ENCODE results near the gene GRK4. TPM values are rescaled to one million over a fixed set of nuclear protein-coding genes. Genes with fewer than 3 reads are reported as not detected.
"Not testable (repeated sequence)": the region's sequence is repeated elsewhere in the genome, so short reads cannot be mapped to it uniquely, and the experiment has no call there.

The GRK4 gene
- polyA plus RNA-seq, 5 donors = 13.8 to 23.1 (median 15.6) TPM

DNA sequence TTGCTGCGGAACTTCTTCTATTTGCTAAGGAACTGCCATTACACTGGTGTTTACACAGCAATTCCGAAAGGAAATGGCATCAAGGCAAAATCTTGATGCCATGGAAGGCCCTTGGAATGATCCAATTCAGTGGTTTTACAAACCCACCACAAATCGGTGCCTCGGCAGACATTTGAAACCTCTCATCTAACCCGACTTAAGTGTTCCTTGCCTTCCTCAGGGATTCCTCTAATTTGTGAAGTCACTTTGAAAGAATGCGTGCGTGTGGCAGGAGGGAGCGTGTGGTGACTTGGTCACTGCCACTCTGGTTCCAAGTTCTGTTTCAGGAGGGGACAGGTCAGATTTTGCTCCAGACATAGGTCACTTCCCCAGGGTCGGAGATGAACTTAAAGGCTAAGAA, 4.9 kb upstream of the GRK4 start:
- no peak for DNase-seq

DNA sequence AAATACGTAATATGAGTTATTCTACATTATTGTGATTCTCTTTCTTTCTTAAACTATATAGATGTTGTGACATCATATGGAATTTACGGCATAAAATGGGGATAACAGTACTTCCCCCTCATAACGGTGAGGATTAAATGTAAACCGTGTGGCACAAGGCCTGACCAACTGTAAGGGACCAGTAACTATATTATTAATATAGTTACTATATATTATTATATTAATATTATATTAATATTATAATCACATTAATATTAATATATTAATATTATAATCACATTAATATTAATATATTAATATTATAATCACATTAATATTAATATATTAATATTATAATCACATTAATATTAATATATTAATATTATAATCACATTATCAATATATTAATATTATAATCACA, 2.9 kb upstream of the GRK4 start:
- DNase-seq = not testable (repeated sequence)

DNA sequence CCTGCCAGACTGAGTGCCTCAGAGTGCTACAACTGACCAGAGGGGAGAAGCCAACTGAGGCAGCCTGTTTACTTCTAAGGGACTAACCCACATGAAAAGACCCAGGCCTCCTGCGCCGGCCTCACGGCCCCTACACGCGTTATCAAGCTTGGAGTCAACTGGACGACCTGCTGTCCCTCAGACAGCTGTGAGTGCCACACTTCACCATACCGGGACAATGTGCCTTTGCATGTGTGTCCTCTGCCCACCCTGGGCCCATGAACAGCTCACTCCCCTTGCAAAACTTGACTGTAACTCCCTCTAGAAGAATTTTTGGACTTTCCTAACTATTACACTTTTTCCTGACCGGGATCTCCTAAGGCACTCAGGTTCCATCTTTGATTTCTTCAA, 2.0 kb upstream of the GRK4 start:
- no peak for DNase-seq

DNA sequence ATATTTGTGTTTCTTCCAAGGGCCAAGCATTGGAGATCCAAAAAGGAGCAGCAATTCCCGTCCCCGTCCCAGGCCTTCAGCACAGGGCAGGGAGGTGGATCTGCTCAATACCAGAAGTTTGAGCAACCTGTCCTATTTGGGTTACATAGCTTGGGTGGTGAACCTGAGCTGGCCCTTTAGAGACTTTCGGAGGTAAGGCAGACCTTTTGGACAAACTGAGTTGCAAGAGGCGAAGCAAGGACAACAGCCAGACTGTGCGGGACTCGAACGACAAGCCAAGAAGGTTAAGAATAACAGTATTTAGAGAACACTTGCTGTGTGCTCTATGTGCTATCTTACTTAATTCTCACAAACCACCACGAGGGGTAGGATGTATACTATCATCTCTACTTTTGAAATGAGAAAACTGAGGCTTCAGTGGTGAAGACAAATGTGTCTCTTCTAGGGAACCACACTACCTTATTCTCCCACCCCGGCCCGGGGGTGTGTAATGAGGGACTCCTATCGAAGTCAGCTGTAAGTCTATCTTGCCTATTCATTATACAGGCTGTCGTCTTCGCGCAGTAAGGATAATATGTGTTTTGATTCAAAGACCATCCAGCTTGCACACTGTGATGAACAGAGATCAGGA, 1.4 kb upstream of the GRK4 start:
- DNase-seq = no peak

DNA sequence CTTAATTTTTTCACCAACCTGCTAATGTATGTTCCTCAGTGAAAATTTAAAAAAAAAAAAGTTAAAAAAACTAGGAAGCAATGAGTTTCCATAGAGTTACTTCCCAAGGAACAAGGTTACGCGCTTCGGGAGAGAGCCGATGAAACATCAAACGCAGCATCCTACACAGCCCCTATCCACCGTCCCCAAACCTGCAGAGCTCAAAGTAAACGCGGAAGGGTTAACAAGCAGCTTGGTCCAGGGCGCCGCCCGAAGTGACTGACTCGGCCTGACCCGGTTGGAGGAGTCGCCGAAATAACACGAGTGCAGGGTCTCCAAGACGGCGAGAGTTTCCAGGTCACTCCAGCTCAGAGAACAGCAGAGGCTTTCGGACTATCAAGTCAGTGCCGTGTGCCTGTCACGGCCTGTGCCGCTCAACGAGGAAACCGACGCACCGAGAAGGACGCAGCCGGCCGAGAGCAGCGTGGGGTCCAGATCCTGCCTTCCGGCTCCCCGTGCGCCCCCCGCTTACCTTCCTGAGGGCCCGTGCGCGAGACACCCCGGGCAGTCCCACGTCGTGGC, 677 bp upstream of the GRK4 start:
- DNase-seq = no peak

DNA sequence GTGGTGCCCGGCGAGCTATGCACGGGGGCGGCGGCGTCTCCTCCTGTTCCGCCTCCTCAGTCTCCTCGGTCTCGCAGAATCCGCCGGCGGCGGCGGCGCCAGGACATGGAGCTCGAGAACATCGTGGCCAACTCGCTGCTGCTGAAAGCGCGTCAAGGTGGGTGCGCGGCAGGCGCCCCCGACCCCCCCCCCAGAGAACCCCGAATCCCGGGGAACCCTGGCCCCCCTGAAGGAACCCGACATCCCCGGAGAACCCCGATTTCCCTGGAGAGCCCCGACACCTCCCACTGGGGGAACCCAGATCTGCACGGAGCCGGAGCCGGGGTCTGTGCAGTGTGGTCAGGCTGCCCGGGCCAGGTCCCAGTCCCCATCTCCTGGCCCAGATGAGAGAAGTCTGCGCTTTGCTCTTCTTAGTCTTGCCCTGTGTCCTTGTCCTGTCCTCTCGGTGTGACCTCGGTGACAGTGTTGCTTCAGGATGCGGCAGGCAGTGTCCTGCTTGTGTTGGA, 648 bp downstream of the GRK4 start:
- no peak for DNase-seq

DNA sequence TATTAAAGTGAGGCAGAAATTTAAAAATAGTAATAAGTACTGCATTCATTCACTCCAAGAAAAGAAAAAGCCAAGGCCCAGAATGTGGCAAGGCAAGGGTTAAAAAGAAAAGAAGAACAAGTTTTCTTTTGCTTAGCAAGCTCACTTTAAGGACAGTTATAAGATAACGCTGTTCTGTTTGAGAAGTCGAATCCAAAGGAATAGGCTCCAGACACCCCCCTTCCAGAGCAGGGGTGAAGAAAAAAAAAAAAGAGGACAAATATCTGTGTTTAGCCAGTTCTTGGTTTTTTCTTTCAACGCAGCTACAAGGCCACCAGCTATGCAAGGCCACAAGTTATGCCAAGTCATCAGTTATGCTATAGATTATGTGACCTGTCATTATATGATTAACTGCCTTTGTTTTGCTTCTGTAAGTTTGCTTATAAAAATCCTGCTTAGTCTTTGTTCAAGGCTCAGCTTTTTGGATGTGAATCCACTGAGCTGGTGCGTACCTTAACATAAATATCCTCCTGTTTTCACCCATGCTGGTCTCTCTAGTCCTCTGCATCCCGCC, 1.4 kb downstream of the GRK4 start:
- DNase-seq = no peak

DNA sequence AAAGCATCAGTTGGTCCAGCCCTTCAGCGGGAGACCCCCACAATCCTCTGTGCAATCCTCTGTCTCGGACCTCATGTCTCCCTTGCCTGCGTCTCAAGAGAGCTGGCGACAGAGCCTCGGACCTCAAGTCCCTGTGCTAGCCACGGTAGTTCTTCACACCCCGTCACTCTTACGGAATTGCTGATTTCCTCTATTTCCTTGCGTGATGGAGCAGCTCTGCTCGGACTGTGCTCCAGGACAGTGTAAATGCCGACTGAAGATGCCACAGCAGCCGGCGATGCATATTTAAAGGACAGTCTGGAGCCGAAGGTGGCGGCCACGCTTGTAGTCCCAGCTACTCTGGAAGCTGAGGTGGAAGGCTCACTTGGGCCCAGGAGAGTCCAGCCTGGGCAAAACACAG, 1.9 kb downstream of the GRK4 start:
- DNase-seq = no peak

DNA sequence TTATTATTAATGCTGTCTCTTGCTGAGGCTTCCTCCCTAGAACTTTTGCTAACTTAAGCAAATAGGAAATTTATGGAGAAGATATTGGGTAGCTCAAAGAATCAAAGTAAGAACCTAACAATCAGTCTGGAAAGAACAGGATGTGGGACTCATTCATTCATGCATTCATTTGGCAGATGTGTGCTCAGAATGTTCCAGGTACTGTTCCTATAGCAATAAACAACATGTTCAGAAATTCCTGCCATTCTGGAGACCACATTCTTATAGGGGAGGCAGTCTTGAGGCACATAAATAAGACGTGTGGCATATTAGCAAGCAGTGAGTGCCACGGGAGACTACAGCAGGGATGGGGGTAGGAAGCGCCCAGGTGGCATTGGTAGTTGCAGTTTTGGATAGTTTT, 5.0 kb downstream of the GRK4 start:
- DNase-seq = no peak

DNA sequence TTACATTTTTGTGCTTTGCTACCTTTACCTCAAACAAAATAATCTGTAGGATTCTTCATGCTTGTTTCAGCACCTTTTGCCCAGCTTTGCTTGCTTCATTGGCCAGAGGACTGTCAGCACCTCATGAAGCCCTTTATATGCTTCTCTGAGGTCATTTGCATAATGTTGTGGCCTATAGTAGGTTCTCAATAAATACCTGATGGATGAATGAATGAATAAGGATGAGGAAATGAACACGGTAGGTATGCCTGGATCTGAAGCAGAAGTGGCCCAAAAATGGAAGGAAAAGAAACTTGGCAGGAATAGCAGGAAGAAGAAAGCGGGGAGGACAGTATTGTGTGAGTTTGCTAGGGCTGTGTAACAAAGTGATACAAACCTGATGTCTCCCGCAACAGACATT, 7.9 kb downstream of the GRK4 start:
- no peak for DNase-seq

DNA sequence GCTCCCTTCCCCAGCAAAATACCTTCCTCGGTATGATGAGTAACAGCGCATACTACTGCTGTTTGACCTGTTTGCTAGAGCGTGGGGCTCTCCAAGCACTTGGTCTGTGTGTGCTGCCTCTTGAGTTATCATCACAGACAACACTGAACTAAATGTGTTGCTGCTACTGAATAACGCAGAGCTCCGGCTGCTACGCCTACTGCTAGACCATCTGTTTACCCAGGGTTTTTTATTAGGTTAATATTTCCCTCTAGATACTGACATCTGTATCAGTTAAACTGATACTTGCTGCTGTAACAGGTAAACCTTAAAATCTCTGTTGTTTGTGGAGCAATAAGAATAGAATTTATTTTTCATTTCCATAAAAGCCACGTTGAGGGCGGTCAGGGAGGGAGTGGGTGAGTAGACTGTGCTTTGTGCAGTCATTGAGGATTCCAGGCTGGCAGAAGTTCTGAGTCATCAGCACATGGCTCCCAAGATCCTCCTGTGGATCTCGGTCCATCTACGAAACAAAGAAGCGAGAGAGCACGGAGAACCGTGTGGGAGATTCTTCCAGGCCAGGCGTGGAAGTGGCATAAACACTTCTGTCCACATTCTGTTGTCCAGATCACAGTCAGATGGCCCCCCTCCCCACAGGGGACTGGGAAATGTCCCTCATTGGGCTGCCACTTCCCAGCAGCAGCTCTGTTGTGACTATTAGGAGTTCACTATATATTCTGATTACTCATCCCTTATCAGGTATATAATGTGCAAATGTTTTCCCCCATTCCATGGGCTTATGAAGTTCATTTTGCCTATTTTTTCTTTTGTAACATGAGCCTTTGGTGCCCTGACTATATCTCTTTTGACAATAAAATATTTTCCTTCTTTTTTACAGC, 14.1 kb downstream of the GRK4 start:
- no peak for DNase-seq

DNA sequence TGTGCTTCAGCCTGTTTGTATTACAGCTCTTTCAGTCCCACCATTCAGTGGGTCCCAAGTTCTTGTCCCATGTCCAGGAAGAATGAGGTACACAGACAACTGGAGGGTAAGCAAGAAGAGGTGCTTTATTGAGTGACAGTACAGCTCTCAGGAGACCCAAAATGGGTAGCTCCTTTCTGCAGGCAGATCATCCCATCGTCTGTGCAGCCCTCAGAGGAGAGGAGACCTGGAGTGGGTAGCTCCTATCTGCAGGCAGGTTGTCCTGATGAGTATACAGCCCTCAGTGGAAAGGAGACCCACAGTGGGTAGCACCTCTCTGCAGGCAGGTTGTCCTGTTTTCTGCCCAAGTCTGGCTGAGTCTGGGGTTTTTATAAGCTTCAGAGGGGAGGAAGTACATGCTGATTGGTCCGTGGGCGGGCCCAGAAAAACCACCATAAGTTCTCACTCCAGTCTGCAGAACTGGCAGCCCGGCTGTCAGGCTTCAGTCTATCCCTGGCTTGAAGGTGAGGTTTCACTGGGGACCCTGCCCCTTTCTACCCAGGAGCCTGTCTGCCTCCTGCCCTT, 18.0 kb downstream of the GRK4 start:
- no peak for DNase-seq

DNA sequence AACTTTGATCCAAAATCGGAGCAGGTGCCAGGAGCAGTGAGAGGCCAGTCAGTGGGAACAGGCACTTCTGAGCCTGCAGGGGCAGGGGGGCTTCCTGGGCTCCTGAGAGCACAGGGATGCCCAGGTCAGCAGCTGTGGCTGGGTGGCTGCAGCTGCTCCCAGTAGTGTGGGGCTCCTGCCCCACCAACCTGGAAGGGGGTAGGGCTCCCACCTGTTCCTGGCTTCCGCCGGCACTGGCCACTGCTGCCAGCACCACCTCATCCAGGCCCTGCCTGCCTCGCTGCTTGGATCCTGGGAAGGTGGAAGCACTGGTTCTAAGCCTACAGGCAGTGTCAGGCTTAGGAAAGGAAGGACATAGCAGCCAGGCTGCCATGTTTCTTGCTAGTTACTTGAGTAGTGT, 18.6 kb downstream of the GRK4 start:
- DNase-seq = no peak

DNA sequence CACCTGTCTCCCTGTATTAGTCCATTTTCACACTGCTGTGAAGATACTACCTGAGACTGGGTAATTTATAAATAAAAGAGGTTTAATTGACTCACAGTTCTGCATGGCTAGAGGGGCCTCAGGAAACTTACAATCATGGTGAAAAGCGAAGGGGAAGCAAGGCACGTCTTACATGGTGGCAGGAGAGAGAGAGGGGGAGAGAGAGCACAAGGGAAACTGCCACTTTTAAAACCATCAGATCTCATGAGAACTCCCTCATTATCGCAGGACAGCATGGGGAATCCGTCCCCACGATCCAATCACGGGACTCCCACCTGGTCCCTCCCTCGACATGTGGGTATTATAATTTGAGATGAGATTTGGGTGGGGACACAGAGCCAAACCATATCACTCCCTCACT, 20.3 kb downstream of the GRK4 start:
- DNase-seq = not testable (repeated sequence)

DNA sequence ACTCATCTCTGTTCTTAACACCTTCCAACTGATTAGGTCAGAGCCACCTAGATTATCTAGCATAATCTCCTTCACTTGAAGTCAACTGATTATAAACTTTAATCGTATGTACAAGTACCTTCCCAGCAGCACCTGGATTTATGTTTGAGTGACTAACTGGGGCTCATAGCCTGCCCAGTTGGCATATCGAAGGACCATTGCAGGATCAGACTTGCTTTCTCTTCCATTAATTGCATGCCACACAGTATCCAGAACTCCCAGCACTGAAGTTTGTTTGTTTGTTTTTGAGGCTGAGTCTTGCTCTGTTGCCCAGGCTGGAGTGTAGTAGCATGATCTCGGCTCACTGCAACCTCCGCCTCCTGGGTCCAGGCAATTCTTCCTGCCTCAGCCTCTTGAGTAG, 27.9 kb downstream of the GRK4 start:
- DNase-seq = no peak

DNA sequence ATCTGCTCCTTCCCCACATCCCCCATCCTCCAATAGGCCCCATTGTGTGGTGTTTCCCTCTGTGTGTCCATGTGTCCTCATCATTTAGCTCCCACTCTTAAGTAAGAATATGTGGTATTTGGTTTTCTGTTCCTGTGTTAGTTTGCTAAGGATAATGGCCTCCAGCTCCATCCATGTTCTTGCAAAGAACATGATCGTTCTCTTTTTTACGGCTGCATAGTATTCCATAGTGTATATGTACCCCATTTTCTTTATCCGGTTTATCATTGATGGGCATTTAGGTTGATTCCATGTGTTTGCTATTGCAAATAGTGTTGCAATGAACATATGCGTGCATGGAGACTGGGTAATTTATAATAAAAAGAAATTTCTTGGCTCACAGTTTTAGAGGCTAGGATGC, 31.5 kb downstream of the GRK4 start:
- DNase-seq = no peak

DNA sequence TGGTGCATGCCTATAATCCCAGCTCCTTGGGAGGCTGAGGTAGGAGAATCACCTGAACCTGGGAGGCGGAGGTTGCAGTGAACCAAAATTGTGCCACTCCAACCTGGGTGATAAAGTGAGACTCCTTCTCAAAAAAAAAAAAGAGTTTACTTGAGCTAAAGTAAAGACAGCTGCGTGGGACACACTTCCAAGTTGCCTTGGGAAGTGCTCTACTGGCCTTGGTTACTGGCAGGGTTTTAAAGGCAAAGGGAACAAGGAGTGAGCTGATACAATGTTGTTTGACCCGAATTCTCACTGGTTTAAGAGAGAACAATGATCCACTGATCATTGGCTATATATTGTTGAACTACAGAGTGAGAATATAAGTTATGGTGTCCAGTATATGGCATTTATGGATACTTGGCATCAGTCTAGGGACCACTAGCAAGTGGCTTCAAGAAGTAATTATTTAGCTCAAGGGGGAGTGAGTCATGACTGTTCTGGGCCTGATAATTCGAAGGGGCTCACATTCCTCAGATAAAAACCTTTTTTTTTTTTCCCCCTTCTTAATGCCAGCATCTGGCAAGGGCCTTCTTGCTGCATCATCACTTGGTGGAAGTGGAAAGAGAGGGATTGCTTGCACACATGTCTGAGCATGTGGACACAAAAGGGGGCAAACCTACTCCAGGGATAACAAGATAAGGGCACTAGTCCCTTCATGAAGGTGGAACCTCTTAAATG, 32.3 kb downstream of the GRK4 start:
- no peak for DNase-seq

DNA sequence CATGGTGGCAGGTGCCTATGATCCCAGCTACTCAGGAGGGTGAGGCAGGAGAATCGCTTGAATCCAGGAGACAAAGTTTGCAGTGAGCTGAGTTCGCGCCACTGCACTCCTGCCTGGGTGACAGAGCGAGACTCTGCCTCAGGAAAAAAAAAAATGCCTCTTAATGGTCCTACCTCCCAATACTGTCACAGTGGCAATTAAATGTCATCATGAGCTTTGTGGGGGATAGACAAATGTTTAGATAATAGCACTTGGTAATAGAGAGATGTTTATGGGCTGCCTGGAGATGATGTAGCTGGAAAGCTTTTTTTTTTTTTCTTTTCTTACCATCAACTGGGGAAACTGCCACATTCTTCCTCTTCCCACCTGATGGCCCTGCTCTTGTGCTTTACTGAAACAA, 33.0 kb downstream of the GRK4 start:
- DNase-seq = no peak

DNA sequence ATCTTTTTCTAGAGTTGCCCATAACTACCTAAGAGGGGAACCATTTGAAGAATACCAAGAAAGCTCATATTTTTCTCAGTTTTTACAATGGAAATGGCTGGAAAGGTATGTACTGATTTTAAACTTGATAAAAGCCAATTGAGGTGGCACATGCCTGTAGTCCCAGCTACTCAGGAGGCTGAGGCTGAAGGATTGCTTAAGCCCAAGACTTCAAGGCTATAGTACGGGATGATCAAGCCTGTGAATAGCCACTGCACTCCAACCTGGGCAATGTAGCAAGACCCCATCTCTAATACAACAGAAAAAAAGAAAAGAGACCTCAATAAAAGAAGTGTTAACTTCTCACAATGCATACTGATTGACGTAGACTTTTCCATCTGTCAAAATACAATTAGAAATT, 44.4 kb downstream of the GRK4 start:
- DNase-seq = no peak

DNA sequence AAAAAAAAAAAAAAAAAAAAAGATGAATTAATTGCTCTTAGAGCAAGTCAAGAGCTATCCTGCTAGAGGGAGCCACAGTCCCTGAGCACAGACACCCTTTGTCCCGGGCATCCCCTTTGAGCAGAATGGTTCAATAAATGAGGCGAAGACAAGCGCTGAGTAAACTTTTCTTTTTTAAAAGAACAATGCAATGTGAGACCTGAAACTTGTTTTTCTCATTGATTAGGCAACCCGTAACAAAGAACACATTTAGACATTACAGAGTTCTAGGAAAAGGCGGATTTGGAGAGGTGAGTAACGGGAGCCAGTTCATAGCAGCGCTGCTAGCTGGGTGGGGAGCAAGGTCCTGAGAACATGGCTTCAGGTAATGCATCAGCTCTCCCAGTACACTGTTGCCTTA, 46.1 kb downstream of the GRK4 start:
- no peak for DNase-seq

DNA sequence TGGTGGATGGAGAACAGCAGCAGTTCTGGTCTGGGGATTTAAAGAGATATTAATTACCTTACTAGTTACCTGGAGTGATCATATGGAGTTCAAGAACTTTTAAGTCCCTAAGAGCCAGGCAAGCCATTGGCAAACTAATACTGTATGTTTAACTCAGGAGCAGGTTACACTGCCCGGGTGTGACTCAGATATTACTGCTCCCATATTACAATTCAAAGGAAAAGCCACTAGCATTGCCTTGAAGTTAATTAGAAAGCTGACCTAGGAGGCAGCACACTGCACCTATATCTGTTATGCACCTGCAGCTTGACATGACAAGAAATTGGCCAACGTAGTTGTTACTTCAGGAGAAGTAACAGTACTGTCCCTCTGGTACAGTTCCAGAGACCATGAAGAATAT, 47.2 kb downstream of the GRK4 start:
- DNase-seq = no peak

DNA sequence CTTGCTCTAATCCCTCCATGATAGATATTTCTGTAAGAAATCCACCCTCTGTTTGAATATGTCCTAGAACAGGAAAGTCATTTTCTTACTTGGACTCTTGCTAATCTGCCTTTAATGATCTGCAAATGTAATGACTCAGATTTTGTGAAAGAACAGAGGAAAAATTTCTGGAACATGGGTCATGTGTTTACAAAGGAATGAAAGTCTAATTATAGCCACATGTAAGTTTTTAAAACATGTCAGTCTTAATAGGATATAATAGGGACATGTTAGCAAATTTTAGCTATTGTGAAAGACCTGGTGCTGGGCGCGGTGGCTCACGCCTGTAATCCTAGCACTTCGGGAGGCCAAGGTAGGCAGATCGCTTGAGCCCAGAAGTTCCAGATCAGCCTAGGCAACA, 47.6 kb downstream of the GRK4 start:
- DNase-seq = peak; percentile 66 to 73
